OCI-LY3 (cell line): Measurements from ENCODE around the gene ARL17B.
"Not testable (repeated sequence)": the region's sequence is repeated elsewhere in the genome, so short reads cannot be mapped to it uniquely, and the experiment has no call there.

ENCODE experiments used
- EZH2phosphoT487 ChIP-seq: fragments of 200-600 bp; shearing (Covaris generic); IDR thresholded peaks from 2 replicates; pipeline ENCODE4 v1.6.1; 2018; ENCODE audit warnings: antibody characterized with exemption, mixed run types, low read depth
- TF ChIP-seq, protein P1 (sequence below): fragments of 200-600, 300-600 bp; sonication (generic); IDR thresholded peaks from 2 replicates; pipeline ENCODE4 v1.5.1; 2014; ENCODE audit warnings: antibody characterized with exemption, low read length, low read depth

DNA sequence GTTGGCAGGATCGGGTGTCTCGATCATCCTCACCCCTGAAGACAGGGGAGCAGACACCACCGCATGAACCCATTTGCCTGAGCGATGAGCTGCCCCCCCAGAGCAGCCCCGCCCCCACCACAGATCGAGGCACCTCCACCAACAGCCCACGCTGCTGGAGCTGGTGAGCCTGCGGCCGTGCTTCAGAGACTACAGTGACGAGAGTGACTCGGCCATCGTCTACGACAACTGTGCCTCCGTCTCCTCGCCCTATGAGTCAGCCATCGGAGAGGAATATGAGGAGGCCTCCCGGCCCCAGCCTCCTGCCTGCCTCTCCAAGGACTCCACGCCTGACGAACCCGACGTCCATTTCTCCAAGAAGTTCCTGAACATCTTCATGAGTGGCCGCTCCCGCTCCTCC lies 117.6 kb downstream of the ARL17B start:
- TF ChIP-seq, protein P1, sequence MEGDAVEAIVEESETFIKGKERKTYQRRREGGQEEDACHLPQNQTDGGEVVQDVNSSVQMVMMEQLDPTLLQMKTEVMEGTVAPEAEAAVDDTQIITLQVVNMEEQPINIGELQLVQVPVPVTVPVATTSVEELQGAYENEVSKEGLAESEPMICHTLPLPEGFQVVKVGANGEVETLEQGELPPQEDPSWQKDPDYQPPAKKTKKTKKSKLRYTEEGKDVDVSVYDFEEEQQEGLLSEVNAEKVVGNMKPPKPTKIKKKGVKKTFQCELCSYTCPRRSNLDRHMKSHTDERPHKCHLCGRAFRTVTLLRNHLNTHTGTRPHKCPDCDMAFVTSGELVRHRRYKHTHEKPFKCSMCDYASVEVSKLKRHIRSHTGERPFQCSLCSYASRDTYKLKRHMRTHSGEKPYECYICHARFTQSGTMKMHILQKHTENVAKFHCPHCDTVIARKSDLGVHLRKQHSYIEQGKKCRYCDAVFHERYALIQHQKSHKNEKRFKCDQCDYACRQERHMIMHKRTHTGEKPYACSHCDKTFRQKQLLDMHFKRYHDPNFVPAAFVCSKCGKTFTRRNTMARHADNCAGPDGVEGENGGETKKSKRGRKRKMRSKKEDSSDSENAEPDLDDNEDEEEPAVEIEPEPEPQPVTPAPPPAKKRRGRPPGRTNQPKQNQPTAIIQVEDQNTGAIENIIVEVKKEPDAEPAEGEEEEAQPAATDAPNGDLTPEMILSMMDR = not testable (repeated sequence)
- TF ChIP-seq EZH2phosphoT487 = not testable (repeated sequence)
